ENCODE data around the gene SLC22A16. TPM values are rescaled to one million over a fixed set of nuclear protein-coding genes. Genes with fewer than 3 reads are reported as not detected.

The SLC22A16 gene
- total RNA-seq, 1 donor from 2014 or later = not detected

DNA sequence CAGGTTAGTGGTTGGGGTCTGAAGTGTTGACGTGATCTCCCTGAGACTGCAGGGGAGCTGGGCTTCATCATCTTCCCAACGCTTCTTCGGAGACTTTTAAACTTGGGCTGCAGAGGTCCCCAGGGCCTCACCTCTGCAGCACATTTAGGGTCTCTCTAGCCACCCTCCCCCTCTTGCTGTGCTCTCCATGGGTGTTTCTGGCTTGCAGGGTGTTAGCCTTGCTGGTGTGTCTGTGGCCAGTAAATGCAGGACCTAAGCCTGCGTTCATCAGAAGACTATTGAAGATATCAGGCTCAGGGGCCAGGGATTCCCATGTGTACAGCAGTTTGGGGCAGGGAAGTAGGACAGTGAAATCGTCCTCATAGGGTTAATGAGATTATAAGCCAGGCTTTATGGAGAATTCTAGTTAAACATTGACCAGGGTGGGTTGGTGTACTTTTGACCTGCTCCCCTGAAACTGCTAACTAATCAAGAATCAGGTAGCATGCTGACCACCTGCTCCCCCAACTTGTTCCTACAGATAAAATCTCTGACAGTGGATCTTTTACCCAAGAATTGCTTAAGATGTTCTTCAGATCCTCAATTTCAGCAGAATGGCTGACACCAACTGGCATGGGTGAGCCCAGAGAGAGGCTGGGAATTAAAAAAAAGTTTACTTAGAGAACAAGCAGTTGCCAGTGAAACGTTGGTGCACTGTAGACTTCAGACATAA lies 57.2 kb downstream of the SLC22A16 start:
- peaks cover 12% of the 10 kb centered on the region for H3K27me3 Mint-ChIP-seq
- DNase-seq = no peak
- peaks cover 7% of the 10 kb centered on the region for H3K9me3 Mint-ChIP-seq
- peaks cover 6% of the 10 kb centered on the region for H3K4me1 Mint-ChIP-seq
- intact Hi-C loops (cut with micrococcal nuclease) = no loop called here
- no peaks in the 10 kb centered on the region for H3K36me3 Mint-ChIP-seq (ENCODE audit: low read depth)
- no peak overlapping the region for H3K27ac Mint-ChIP-seq
- H3K4me3 Mint-ChIP-seq = no peak overlapping the region

GRCh38 chr6:110418594-110418993 lies 57.8 kb downstream of the SLC22A16 start:
- Mint-ChIP-seq H3K36me3 (ENCODE audit: low read depth) (no peaks in the 10 kb centered on the region), H3K4me1 (peaks cover 6% of the 10 kb centered on the region)

GRCh38 chr6:110415086-110415916 lies 61.1 kb downstream of the SLC22A16 start, which contains the start of gene DDO:
Gene DDO, minus strand, starts transcription at chr6:110415575. Its CDS starts 2,113 bp downstream, at chr6:110413462.
- no peak for DNase-seq
- Mint-ChIP-seq H3K36me3 (ENCODE audit: low read depth) (no peaks in the 10 kb centered on the region), H3K27me3 (peaks cover 2% of the 10 kb centered on the region), H3K4me1 (peaks cover 6% of the 10 kb centered on the region), H3K27ac (no peak within 1 kb of the TSS), H3K9me3 (no peaks in the 10 kb centered on the region), H3K4me3 (peak within 1 kb of the TSS; percentile 52)
- intact Hi-C loops (cut with micrococcal nuclease) = no loop called here

More at GRCh38 chr6:110418594-110418993, 57.8 kb downstream of the SLC22A16 start:
- intact Hi-C loops (cut with micrococcal nuclease) = no loop called here
- peaks cover 7% of the 10 kb centered on the region for H3K9me3 Mint-ChIP-seq
- H3K4me3 Mint-ChIP-seq = no peak overlapping the region
- DNase-seq = no peak
- H3K27me3 Mint-ChIP-seq = peaks cover 9% of the 10 kb centered on the region
- no peak overlapping the region for H3K27ac Mint-ChIP-seq

DNA sequence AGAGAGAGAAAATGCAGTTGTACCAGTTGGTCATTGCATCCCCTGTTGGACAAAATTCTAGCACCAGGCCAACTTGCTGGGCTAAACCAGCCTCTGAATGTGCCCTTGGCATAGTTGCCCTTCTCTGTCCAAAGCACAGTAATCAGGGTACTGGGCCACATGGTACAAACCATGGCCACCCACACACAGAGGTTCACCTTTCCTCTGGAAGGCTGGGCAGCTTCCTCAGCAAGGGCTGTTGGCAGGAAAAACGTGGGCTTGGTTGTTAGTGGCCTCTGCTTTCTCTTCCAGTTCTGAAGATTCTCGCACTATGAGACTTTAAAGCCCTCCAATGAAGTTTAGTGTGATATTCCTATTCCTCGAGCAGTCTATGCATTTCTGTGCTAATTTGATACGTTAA lies 61.7 kb downstream of the SLC22A16 start:
- peaks cover 6% of the 10 kb centered on the region for H3K4me1 Mint-ChIP-seq
- H3K27me3 Mint-ChIP-seq = peaks cover 2% of the 10 kb centered on the region
- no peak overlapping the region for H3K4me3 Mint-ChIP-seq
- H3K27ac Mint-ChIP-seq = no peak overlapping the region
- intact Hi-C loops (cut with micrococcal nuclease) = no loop called here
- no peaks in the 10 kb centered on the region for H3K36me3 Mint-ChIP-seq (ENCODE audit: low read depth)
- no peaks in the 10 kb centered on the region for H3K9me3 Mint-ChIP-seq
- no peak for DNase-seq

DNA sequence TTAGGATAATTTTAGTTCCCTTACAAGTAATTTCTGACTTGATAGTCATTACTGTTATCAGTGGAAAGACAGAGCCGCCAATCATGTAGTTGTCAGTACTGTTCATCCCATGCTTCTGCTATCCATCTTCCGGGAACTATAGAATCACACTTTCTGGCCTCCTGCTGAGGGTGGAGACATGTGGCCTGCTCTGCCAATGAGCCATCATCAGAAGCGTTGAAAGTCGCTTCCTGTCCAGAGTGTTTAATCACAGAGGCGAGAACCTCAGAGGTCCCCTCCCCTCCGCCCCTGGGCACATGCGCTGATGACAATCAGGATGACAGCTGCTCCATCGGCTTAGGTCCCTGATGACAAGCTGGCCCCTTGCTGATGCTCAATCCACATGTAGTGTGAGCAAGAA lies 64.1 kb downstream of the SLC22A16 start:
- no peak overlapping the region for H3K27ac Mint-ChIP-seq
- peaks cover 6% of the 10 kb centered on the region for H3K4me1 Mint-ChIP-seq
- H3K9me3 Mint-ChIP-seq = no peaks in the 10 kb centered on the region
- H3K4me3 Mint-ChIP-seq = no peak overlapping the region
- intact Hi-C loops (cut with micrococcal nuclease) = no loop called here
- no peaks in the 10 kb centered on the region for H3K27me3 Mint-ChIP-seq
- DNase-seq = no peak
- H3K36me3 Mint-ChIP-seq (ENCODE audit: low read depth) = no peaks in the 10 kb centered on the region

- H3K27ac Mint-ChIP-seq = no peak overlapping the region
- intact Hi-C loops (cut with micrococcal nuclease) = no loop called here
- DNase-seq = no peak
- peaks cover 3% of the 10 kb centered on the region for H3K4me1 Mint-ChIP-seq
- H3K4me3 Mint-ChIP-seq = no peak overlapping the region
- H3K27me3 Mint-ChIP-seq = no peaks in the 10 kb centered on the region
- H3K9me3 Mint-ChIP-seq = no peaks in the 10 kb centered on the region
- no peaks in the 10 kb centered on the region for H3K36me3 Mint-ChIP-seq (ENCODE audit: low read depth)
Observed at GRCh38 chr6:110410511-110410910, 65.9 kb downstream of the SLC22A16 start.

GRCh38 chr6:110409794-110410193 lies 66.6 kb downstream of the SLC22A16 start:
- no peaks in the 10 kb centered on the region for H3K27me3 Mint-ChIP-seq
- no peaks in the 10 kb centered on the region for H3K4me1 Mint-ChIP-seq
- H3K36me3 Mint-ChIP-seq (ENCODE audit: low read depth) = no peaks in the 10 kb centered on the region
- no peak for DNase-seq
- intact Hi-C loops (cut with micrococcal nuclease) = no loop called here
- H3K9me3 Mint-ChIP-seq = no peaks in the 10 kb centered on the region
- no peak overlapping the region for H3K4me3 Mint-ChIP-seq
- H3K27ac Mint-ChIP-seq = no peak overlapping the region

DNA sequence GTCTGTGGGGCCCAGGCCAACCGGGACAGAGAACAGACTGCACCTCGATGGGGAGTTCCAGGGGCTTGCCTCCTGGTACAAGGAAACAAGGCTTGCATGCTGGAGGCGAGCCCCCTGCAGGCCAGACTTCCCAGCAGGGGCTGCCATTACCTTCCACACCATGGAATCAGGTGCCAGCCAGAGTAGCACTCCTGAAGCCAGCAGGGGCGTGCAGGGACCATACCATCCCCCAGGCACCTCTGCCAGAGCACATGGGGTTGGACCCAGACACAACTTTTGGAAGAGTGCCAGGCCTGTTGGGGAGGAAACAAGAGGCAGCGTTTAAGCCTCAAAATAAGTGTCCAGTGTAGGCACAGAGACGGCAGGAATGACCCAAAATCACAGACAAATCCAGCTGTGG lies 67.5 kb downstream of the SLC22A16 start:
- H3K27me3 Mint-ChIP-seq = peaks cover 1% of the 10 kb centered on the region
- DNase-seq = no peak
- H3K4me3 Mint-ChIP-seq = no peak overlapping the region
- intact Hi-C loops (cut with micrococcal nuclease) = no loop called here
- H3K27ac Mint-ChIP-seq = no peak overlapping the region
- H3K36me3 Mint-ChIP-seq (ENCODE audit: low read depth) = no peaks in the 10 kb centered on the region
- H3K9me3 Mint-ChIP-seq = no peaks in the 10 kb centered on the region
- no peaks in the 10 kb centered on the region for H3K4me1 Mint-ChIP-seq

- Mint-ChIP-seq H3K9me3 (no peaks in the 10 kb centered on the region), H3K27ac (no peak overlapping the region), H3K4me3 (no peak overlapping the region), H3K27me3 (peaks cover 8% of the 10 kb centered on the region), H3K36me3 (ENCODE audit: low read depth) (no peaks in the 10 kb centered on the region), H3K4me1 (no peaks in the 10 kb centered on the region)
- DNase-seq = no peak
- intact Hi-C loops (cut with micrococcal nuclease) = no loop called here
Observed at GRCh38 chr6:110404607-110405006, 71.8 kb downstream of the SLC22A16 start.

DNA sequence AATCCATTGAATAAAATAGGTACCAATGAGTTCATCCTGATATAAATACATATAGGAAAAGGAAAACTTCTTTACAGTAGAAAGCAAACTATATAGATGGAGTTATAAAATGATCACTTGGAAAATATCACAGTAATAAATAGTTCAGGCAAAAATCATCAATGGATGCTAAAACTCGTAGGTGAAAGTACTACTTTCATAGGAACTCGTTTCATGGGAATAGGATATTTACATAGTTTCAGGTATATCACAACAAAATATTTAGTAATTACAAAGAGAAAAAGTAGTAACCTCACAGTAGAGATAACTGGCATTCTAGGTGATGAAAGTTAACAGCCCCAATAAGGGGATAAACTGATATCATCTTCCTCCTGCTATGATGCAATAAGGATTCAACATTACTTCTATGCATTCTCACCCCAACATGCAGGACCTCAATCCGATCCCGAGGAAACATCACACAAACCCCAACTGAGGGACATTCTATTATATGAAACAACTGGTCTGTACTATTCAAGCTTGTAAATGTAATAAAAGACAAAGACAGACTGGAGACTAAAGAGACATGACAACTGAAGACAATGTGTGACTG lies 74.7 kb downstream of the SLC22A16 start:
- Mint-ChIP-seq H3K36me3 (ENCODE audit: low read depth) (no peaks in the 10 kb centered on the region), H3K4me3 (no peak overlapping the region), H3K27ac (no peak overlapping the region), H3K4me1 (no peaks in the 10 kb centered on the region), H3K27me3 (peaks cover 8% of the 10 kb centered on the region), H3K9me3 (no peaks in the 10 kb centered on the region)
- no peak for DNase-seq
- intact Hi-C loops (cut with micrococcal nuclease) = no loop called here

GRCh38 chr6:110400208-110400607 lies 76.2 kb downstream of the SLC22A16 start:
- no peak for DNase-seq
- Mint-ChIP-seq H3K27ac (no peak overlapping the region), H3K4me3 (no peak overlapping the region), H3K9me3 (no peaks in the 10 kb centered on the region), H3K36me3 (ENCODE audit: low read depth) (no peaks in the 10 kb centered on the region), H3K4me1 (no peaks in the 10 kb centered on the region), H3K27me3 (peaks cover 8% of the 10 kb centered on the region)
- intact Hi-C loops (cut with micrococcal nuclease) = no loop called here

- Mint-ChIP-seq H3K9me3 (no peaks in the 10 kb centered on the region), H3K4me1 (no peaks in the 10 kb centered on the region), H3K27ac (no peak overlapping the region), H3K27me3 (peaks cover 8% of the 10 kb centered on the region), H3K4me3 (no peak overlapping the region), H3K36me3 (ENCODE audit: low read depth) (no peaks in the 10 kb centered on the region)
- intact Hi-C loops (cut with micrococcal nuclease) = no loop called here
- DNase-seq = no peak
Observed at GRCh38 chr6:110399219-110400071, 77.0 kb downstream of the SLC22A16 start.

GRCh38 chr6:110398778-110399177 lies 77.6 kb downstream of the SLC22A16 start:
- no peak for DNase-seq
- no peaks in the 10 kb centered on the region for H3K9me3 Mint-ChIP-seq
- no peaks in the 10 kb centered on the region for H3K36me3 Mint-ChIP-seq (ENCODE audit: low read depth)
- intact Hi-C loops (cut with micrococcal nuclease) = no loop called here
- H3K4me1 Mint-ChIP-seq = no peaks in the 10 kb centered on the region
- H3K27me3 Mint-ChIP-seq = peaks cover 7% of the 10 kb centered on the region
- no peak overlapping the region for H3K27ac Mint-ChIP-seq
- H3K4me3 Mint-ChIP-seq = no peak overlapping the region
